Memory B cell (primary cell): Measurements from ENCODE around the gene DTX2.
"Not testable (repeated sequence)": the region's sequence is repeated elsewhere in the genome, so short reads cannot be mapped to it uniquely, and the experiment has no call there.

Experiments used
- ATAC-seq: fragments of 150-1000 bp; cut with Tn5 transposase; 2 replicates; pipeline ENCODE4 v1.10.0; 2021; ENCODE audit warnings: low read depth, mild to moderate bottlenecking, moderate library complexity
- DNase-seq, 2 donors: peaks; one replicate each; pipeline ENCODE4 v3.0.0; 2022; ENCODE audit warnings: low spot score in 2 of 2
- H3K27ac Mint-ChIP-seq: one replicate; pipeline ENCODE4 v1.8.0; 2022; ENCODE audit warnings: mild to moderate bottlenecking, moderate library complexity, mixed read lengths
- H3K27me3 Mint-ChIP-seq: one replicate; pipeline ENCODE4 v1.8.0; 2022; ENCODE audit warnings: mixed read lengths
- H3K36me3 Mint-ChIP-seq: one replicate; pipeline ENCODE4 v1.8.0; 2022; ENCODE audit warnings: mild to moderate bottlenecking, mixed read lengths
- H3K4me1 Mint-ChIP-seq: one replicate; pipeline ENCODE4 v1.8.0; 2022; ENCODE audit warnings: mixed read lengths
- H3K4me3 Mint-ChIP-seq: one replicate; pipeline ENCODE4 v1.8.0; 2022; ENCODE audit warnings: mild to moderate bottlenecking, moderate library complexity, mixed read lengths
- H3K9me3 Mint-ChIP-seq: one replicate; pipeline ENCODE4 v1.8.0; 2022; ENCODE audit warnings: mixed read lengths

The DTX2 gene

GRCh38 chr7:76430836-76431235 lies 30.7 kb upstream of the DTX2 start:
- Mint-ChIP-seq H3K9me3 (no peaks in the 10 kb centered on the region), H3K4me1 (no peaks in the 10 kb centered on the region), H3K27me3 (no peaks in the 10 kb centered on the region), H3K27ac (no peak overlapping the region), H3K4me3 (no peak overlapping the region), H3K36me3 (no peaks in the 10 kb centered on the region)
- no peak for DNase-seq
- ATAC-seq: no peak

DNA sequence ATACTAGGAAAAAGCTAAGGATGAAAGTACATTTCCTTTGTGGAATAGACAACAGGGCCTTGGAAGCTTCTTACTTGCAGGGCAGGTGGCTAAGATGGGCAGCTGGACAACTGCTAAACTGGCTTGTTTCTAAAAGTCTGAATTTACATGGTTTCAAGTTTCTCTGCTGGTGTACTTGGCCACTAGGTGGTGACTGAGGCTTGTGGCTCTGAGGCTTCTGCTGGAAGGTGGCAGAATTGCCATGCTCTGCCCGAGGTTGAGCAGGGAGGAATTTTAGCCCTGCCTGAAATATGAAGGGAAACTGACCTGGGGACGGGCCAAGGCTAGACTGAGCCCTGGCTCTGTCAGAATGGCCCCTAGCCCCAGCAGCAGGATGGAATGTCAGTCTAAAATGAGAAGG lies 23.6 kb upstream of the DTX2 start:
- not testable (repeated sequence) for H3K4me3 Mint-ChIP-seq, H3K9me3 Mint-ChIP-seq, H3K36me3 Mint-ChIP-seq, H3K27me3 Mint-ChIP-seq, H3K27ac Mint-ChIP-seq, H3K4me1 Mint-ChIP-seq
- ATAC-seq (peak; percentile 61), DNase-seq (peak; percentile 23 to 30)

- not testable (repeated sequence) for H3K27me3 Mint-ChIP-seq, H3K9me3 Mint-ChIP-seq, H3K27ac Mint-ChIP-seq, ATAC-seq, DNase-seq, H3K4me1 Mint-ChIP-seq, H3K36me3 Mint-ChIP-seq, H3K4me3 Mint-ChIP-seq
These were observed 22.2 kb upstream of the DTX2 start for GRCh38 chr7:76439120-76439888.

GRCh38 chr7:76440404-76440803 lies 21.1 kb upstream of the DTX2 start:
- H3K4me1 Mint-ChIP-seq, DNase-seq, H3K27ac Mint-ChIP-seq, H3K27me3 Mint-ChIP-seq, H3K36me3 Mint-ChIP-seq, H3K9me3 Mint-ChIP-seq, ATAC-seq, H3K4me3 Mint-ChIP-seq: not testable (repeated sequence)

- not testable (repeated sequence) for H3K36me3 Mint-ChIP-seq, H3K4me1 Mint-ChIP-seq, DNase-seq, H3K9me3 Mint-ChIP-seq, H3K27me3 Mint-ChIP-seq, H3K27ac Mint-ChIP-seq, H3K4me3 Mint-ChIP-seq
- ATAC-seq: peak; percentile 64
These were observed 19.7 kb upstream of the DTX2 start for GRCh38 chr7:76441792-76442191.

GRCh38 chr7:76442664-76443446 lies 18.7 kb upstream of the DTX2 start:
- not testable (repeated sequence) for H3K4me1 Mint-ChIP-seq, ATAC-seq, H3K36me3 Mint-ChIP-seq, H3K27ac Mint-ChIP-seq, H3K4me3 Mint-ChIP-seq, DNase-seq, H3K9me3 Mint-ChIP-seq, H3K27me3 Mint-ChIP-seq

DNA sequence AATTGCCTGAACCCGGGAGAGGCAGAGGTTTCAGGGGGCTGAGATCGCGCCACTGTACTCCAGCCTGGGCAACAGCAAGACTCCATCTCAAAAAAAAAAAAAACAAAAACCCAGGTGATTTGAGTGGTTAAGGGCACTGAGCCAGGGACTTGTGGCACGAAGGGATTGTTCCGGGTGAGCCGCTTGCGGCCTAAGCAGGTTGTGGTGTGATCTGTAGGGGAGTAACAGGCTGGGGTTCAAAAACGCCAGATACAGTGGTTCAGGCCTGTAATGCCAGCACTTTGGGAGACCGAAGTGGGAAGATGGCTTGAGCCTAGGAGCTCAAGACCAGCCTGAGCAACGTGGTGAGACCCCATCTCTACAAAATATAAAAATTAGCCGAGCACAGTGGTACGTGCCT lies 17.7 kb upstream of the DTX2 start:
- H3K4me3 Mint-ChIP-seq, H3K9me3 Mint-ChIP-seq, H3K4me1 Mint-ChIP-seq, H3K27ac Mint-ChIP-seq, H3K36me3 Mint-ChIP-seq, ATAC-seq, H3K27me3 Mint-ChIP-seq, DNase-seq: not testable (repeated sequence)

DNA sequence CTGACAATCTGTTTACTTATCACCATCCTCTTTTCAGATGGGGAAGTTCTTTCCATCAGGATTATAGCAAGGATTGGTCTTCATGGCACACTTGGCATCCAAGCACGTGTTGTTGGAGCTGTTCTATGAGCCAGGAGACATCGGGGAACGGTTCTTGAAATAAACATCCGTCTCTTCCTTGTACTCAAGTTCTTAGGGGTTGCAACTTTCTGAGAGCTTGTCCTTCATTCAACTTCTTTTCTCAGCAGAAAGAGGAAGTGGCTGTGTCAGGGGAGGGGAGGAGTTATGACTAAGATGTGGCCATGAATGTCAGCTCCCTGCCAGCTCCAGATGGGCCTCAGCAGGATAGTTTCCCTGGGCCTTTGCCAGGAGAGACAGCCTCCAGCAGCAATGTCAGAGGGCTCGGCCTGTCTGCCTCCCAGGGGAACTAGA lies 15.9 kb upstream of the DTX2 start:
- not testable (repeated sequence) for H3K4me1 Mint-ChIP-seq, H3K27me3 Mint-ChIP-seq, H3K27ac Mint-ChIP-seq, H3K36me3 Mint-ChIP-seq, H3K9me3 Mint-ChIP-seq
- peak overlapping the region; percentile 29 for H3K4me3 Mint-ChIP-seq
- ATAC-seq (peak; percentile 96), DNase-seq (peak in 1 of 2 donors; percentile 15)

GRCh38 chr7:76457017-76457416 lies 4.5 kb upstream of the DTX2 start:
- H3K4me3 Mint-ChIP-seq, H3K27ac Mint-ChIP-seq, H3K27me3 Mint-ChIP-seq, H3K9me3 Mint-ChIP-seq, H3K4me1 Mint-ChIP-seq, H3K36me3 Mint-ChIP-seq, DNase-seq, ATAC-seq: not testable (repeated sequence)

GRCh38 chr7:76458504-76458903 lies 3.0 kb upstream of the DTX2 start:
- H3K4me1 Mint-ChIP-seq, ATAC-seq, H3K27me3 Mint-ChIP-seq, H3K9me3 Mint-ChIP-seq, DNase-seq, H3K36me3 Mint-ChIP-seq, H3K4me3 Mint-ChIP-seq, H3K27ac Mint-ChIP-seq: not testable (repeated sequence)

DNA sequence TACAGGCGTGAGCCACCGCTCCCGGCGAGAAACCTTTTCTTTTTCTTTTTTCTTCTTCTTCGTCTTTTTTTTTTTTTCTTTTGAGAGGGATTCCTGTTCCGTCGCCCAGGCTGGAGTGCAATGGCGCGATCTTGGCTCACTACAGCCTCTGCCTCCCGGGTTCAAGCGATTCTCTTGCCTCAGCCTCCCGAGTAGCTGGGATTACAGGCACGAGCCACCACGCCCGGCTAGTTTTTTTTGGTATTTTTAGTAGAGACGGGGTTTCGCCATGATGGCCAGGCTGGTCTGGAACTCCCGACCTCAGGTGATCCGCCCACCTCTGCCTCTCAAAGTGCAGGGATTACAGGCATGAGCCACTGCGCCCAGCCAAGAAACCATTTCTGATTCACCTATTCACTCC lies 742 bp upstream of the DTX2 start:
- not testable (repeated sequence) for H3K4me1 Mint-ChIP-seq, DNase-seq, H3K27ac Mint-ChIP-seq, H3K27me3 Mint-ChIP-seq, H3K4me3 Mint-ChIP-seq, H3K36me3 Mint-ChIP-seq, ATAC-seq, H3K9me3 Mint-ChIP-seq

- not testable (repeated sequence) for H3K27ac Mint-ChIP-seq, H3K36me3 Mint-ChIP-seq, H3K4me3 Mint-ChIP-seq, DNase-seq, H3K9me3 Mint-ChIP-seq, H3K27me3 Mint-ChIP-seq, H3K4me1 Mint-ChIP-seq
- peak; percentile 48 for ATAC-seq
These were observed 868 bp downstream of the DTX2 start for GRCh38 chr7:76462271-76462882.

DNA sequence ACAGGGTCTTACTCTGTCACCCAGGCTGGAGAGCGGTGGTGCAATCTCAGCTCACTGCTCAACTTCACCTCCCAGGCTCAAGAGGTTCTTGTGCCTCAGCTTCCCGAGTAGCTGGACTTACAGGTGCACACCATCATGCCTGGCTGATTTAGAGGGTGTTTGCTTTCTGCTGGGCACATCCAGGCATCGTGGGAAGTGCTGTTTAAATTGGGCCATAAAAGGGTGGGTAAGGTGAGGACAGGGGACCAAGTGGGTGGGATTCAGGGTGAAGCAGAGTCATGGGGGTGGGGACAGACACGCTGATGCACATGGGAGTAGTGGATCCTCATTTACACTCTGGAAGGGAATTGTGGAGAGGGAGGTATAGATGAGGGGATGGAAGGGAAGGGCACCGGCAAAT lies 3.5 kb downstream of the DTX2 start:
- Mint-ChIP-seq H3K4me3 (peak overlapping the region; percentile 37), H3K27ac (peak overlapping the region; percentile 62)
- not testable (repeated sequence) for H3K36me3 Mint-ChIP-seq, DNase-seq, H3K9me3 Mint-ChIP-seq, ATAC-seq, H3K27me3 Mint-ChIP-seq, H3K4me1 Mint-ChIP-seq

DNA sequence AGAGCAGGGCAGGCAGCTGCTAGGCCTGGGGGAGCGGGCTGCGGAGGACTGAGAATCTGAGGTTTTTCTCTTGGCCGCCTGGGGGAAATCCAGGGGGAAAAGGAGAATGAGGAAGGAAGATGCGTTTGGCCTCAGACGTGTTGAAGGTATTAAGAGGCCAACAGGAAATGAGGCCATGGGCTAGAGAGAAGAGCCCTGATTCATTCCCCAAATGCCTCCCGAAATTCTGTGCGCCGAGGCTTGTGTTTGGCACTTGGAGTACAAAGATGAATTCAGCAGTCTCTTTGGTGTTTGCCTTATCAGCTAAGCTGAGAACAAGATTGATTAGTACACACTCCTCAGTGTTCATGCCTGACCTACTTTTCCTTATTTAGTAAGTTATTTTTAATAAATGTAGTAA lies 4.4 kb downstream of the DTX2 start:
- not testable (repeated sequence) for H3K4me3 Mint-ChIP-seq, DNase-seq, ATAC-seq, H3K27me3 Mint-ChIP-seq, H3K36me3 Mint-ChIP-seq, H3K4me1 Mint-ChIP-seq, H3K9me3 Mint-ChIP-seq, H3K27ac Mint-ChIP-seq
